ENCODE results near the gene SHROOM4. TPM values are rescaled to one million over a fixed set of nuclear protein-coding genes. Genes with fewer than 3 reads are reported as not detected.

SHROOM4 gene
- total and polyA plus RNA-seq, 9 of the 15 experiments (the other 6 are each of a cell fraction or from before 2014, with no cell fraction given): not detected

DNA sequence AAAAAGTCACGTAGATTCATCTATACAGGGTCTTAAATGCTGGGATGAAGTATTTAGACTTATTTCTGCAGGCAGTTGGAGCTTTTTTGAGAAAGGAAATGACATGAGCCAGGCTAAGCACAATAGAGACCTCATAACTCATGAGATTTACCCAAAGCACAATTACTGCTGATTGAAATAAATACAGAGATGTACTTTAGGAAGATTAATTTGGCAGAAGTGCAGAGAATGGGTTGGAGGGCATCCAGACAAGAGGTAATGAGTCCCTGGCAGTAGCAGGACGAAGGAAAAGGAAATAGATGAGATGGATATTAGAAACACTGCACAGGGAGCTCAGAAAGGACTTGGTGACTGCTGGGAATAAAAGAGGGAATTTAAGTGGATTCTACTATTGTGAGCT is 129.1 kb downstream of the SHROOM4 start:
- POLR2A ChIA-PET: no interaction called here
- Histone ChIP-seq H3K79me2 (ENCODE audit: control insufficient read depth, insufficient read depth, low read length) (no peaks in the 10 kb centered on the region), H4K20me1 (replicated peaks; ENCODE audit: control insufficient read depth, insufficient read depth, low read length) (no peaks in the 10 kb centered on the region), H3K27me3 (ENCODE audit: control insufficient read depth in 2 of 2, insufficient read depth in 2 of 2, low read length in 2 of 2) (no peaks in the 10 kb centered on the region), H2AFZ (ENCODE audit: low read depth, low read length) (no peak overlapping the region), H3K9me1 (ENCODE audit: control insufficient read depth, insufficient read depth, low read length) (no peaks in the 10 kb centered on the region), H3K9ac (ENCODE audit: insufficient read depth in 1 of 2, low read depth in 2 of 2, low read length in 2 of 2) (no peak overlapping the region), H3K27ac (ENCODE audit: extremely low read depth, low read depth, low read length) (no peak overlapping the region), H3K4me1 (replicated peaks in 1 of 2; ENCODE audit: control insufficient read depth in 2 of 2, insufficient read depth in 2 of 2, low read length in 2 of 2) (no peaks in the 10 kb centered on the region), H3K4me3 (no peak overlapping the region), H3K9me3 (replicated peaks; ENCODE audit: control insufficient read depth, insufficient read depth, low read depth, low read length) (no peaks in the 10 kb centered on the region), H3K4me2 (ENCODE audit: insufficient read depth, low read length) (no peak overlapping the region), H3K36me3 (ENCODE audit: control insufficient read depth, insufficient read depth, low read length) (no peaks in the 10 kb centered on the region)
- FAIRE-seq: no peak
- WGBS (ENCODE audit: insufficient coverage, low coverage, missing lambda C conversion rate): 0% methylated on average over 2 of the region's 2 CpGs
- BruUV-seq (replicated peaks): no TSS peak
- no peak for DNase-seq (ENCODE audit: extremely low read depth in 1 of 4, low spot score in 3 of 4)
- TF ChIP-seq POLR2AphosphoS5 (IDR thresholded peaks at IDR 0.05; ENCODE audit: control insufficient read depth, insufficient read depth, low read depth, low read length) (no peak), PML (IDR thresholded peaks at IDR 0.05; ENCODE audit: low read length) (no peak), NR2C1 (IDR thresholded peaks at IDR 0.05) (no peak), NR2C1 (tag; IDR thresholded peaks at IDR 0.05) (no peak), HNRNPL (IDR thresholded peaks at IDR 0.05; ENCODE audit: low read depth, low read length) (no peak), HSF4 (CRISPR knock-in tag; IDR thresholded peaks at IDR 0.05; ENCODE audit: borderline replicate concordance) (no peak), BRF1 (IDR thresholded peaks at IDR 0.05; ENCODE audit: borderline replicate concordance, extremely low read depth, insufficient read length) (no peak), CBFA2T3 (IDR thresholded peaks at IDR 0.05) (no peak), SMAD3 (CRISPR knock-in tag; conservative IDR thresholded peaks at IDR 0.05) (no peak), GABPB1 (CRISPR knock-in tag; IDR thresholded peaks at IDR 0.05) (no peak), GTF2E2 (tag; IDR thresholded peaks at IDR 0.05) (no peak), HDAC8 (tag; IDR thresholded peaks at IDR 0.05) (no peak), FOXP1 (CRISPR knock-in tag; IDR thresholded peaks at IDR 0.05) (no peak), ZNF384 (IDR thresholded peaks at IDR 0.05; ENCODE audit: low read depth, low read length) (no peak), EHMT2 (IDR thresholded peaks at IDR 0.05) (no peak), CHD4 (IDR thresholded peaks at IDR 0.05; ENCODE audit: insufficient read depth, insufficient replicate concordance, low read depth, low read length, poor library complexity, severe bottlenecking) (no peak)
- TF ChIP-seq, protein P1, sequence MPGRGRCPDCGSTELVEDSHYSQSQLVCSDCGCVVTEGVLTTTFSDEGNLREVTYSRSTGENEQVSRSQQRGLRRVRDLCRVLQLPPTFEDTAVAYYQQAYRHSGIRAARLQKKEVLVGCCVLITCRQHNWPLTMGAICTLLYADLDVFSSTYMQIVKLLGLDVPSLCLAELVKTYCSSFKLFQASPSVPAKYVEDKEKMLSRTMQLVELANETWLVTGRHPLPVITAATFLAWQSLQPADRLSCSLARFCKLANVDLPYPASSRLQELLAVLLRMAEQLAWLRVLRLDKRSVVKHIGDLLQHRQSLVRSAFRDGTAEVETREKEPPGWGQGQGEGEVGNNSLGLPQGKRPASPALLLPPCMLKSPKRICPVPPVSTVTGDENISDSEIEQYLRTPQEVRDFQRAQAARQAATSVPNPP (IDR thresholded peaks at IDR 0.05; ENCODE audit: borderline replicate concordance, insufficient read depth, insufficient read length): no peak
- TF ChIP-seq, protein P2, sequence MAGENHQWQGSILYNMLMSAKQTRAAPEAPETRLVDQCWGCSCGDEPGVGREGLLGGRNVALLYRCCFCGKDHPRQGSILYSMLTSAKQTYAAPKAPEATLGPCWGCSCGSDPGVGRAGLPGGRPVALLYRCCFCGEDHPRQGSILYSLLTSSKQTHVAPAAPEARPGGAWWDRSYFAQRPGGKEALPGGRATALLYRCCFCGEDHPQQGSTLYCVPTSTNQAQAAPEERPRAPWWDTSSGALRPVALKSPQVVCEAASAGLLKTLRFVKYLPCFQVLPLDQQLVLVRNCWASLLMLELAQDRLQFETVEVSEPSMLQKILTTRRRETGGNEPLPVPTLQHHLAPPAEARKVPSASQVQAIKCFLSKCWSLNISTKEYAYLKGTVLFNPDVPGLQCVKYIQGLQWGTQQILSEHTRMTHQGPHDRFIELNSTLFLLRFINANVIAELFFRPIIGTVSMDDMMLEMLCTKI (IDR thresholded peaks at IDR 0.05; ENCODE audit: partially characterized antibody): no peak
- TF ChIP-seq, protein P3, sequence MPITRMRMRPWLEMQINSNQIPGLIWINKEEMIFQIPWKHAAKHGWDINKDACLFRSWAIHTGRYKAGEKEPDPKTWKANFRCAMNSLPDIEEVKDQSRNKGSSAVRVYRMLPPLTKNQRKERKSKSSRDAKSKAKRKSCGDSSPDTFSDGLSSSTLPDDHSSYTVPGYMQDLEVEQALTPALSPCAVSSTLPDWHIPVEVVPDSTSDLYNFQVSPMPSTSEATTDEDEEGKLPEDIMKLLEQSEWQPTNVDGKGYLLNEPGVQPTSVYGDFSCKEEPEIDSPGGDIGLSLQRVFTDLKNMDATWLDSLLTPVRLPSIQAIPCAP (CRISPR knock-in tag; IDR thresholded peaks at IDR 0.05; ENCODE audit: borderline replicate concordance): no peak
- TF ChIP-seq, protein P4, sequence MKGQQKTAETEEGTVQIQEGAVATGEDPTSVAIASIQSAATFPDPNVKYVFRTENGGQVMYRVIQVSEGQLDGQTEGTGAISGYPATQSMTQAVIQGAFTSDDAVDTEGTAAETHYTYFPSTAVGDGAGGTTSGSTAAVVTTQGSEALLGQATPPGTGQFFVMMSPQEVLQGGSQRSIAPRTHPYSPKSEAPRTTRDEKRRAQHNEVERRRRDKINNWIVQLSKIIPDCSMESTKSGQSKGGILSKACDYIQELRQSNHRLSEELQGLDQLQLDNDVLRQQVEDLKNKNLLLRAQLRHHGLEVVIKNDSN (CRISPR knock-in tag; IDR thresholded peaks at IDR 0.05): no peak
- intact Hi-C loops (cut with micrococcal nuclease): no loop called here
- no peak for ATAC-seq
- CTCF ChIA-PET (ENCODE audit: low intra/inter-chr PET ratio): no interaction called here
- in situ Hi-C loops (cut with MboI): loop anchor here (25.0 kb wide), 1 partner anchor 777 kb away; no protein-coding TSS in a partner anchor

All from K562 (cell line).